Endothelial cell of umbilical vein (primary cell): ENCODE measurements around the gene CMPK2.

ENCODE experiments used
- CTCF ChIP-seq, 2 donors: IDR thresholded peaks; 1 replicate in 1 of 2; 2 replicates in 1 of 2; pipeline ENCODE4 v1.5.1; 2011; ENCODE audit warnings: low read length in 2 of 2, mild to moderate bottlenecking in 2 of 2, moderate library complexity in 2 of 2, control low read depth in 1 of 2, inconsistent platforms in 1 of 2, low read depth in 1 of 2; ENCODE audit not compliant: insufficient read depth in 1 of 2; ENCODE audit errors: extremely low read depth in 1 of 2
- EZH2 ChIP-seq: IDR thresholded peaks from 2 replicates; pipeline ENCODE4 v1.6.1; 2012; ENCODE audit warnings: borderline replicate concordance, low read depth, mild to moderate bottlenecking, moderate library complexity, low read length, inconsistent platforms; ENCODE audit not compliant: severe bottlenecking
- FOS ChIP-seq: IDR thresholded peaks from 2 replicates; pipeline ENCODE4 v1.6.1; 2011; ENCODE audit warnings: mild to moderate bottlenecking, low read length, moderate library complexity, borderline replicate concordance; ENCODE audit not compliant: insufficient read depth
- MAX ChIP-seq: IDR thresholded peaks from 2 replicates; pipeline ENCODE4 v1.6.1; 2011; ENCODE audit not compliant: insufficient read depth, insufficient read length
- MYC ChIP-seq: IDR thresholded peaks from one replicate; pipeline ENCODE4 v1.6.1; 2011; ENCODE audit warnings: mild to moderate bottlenecking, low read depth, low read length
- POLR2A ChIP-seq: IDR thresholded peaks from 2 replicates; pipeline ENCODE4 v1.6.1; 2012; ENCODE audit warnings: low read depth, mild to moderate bottlenecking, control low read depth, low read length
- POLR2AphosphoS5 ChIP-seq: IDR thresholded peaks from 2 replicates; pipeline ENCODE4 v1.6.1; 2012; ENCODE audit warnings: low read depth, mild to moderate bottlenecking, control low read depth, low read length, moderate library complexity; ENCODE audit not compliant: insufficient read depth

- TF ChIP-seq POLR2AphosphoS5 (no peak), MYC (no peak), CTCF (IDR thresholded peaks at IDR 0.05; ENCODE audit: extremely low read depth in 1 of 2, insufficient read depth in 1 of 2, low read depth in 1 of 2, low read length in 2 of 2) (no peak), FOS (no peak), POLR2A (no peak), EZH2 (no peak), MAX (no peak)
Observed at GRCh38 chr2:6866275-6866671, 566 bp upstream of the CMPK2 start.
